GM21786 (cell line): Measurements from ENCODE around the gene IFNA21.
"Not testable (repeated sequence)": the region's sequence is repeated elsewhere in the genome, so short reads cannot be mapped to it uniquely, and the experiment has no call there.

Experiments
- ATAC-seq: cut with Tn5 transposase; IDR thresholded peaks from one replicate; pipeline ENCODE4 v1.9.1; 2021; ENCODE audit not compliant: unreplicated experiment

The IFNA21 gene

DNA sequence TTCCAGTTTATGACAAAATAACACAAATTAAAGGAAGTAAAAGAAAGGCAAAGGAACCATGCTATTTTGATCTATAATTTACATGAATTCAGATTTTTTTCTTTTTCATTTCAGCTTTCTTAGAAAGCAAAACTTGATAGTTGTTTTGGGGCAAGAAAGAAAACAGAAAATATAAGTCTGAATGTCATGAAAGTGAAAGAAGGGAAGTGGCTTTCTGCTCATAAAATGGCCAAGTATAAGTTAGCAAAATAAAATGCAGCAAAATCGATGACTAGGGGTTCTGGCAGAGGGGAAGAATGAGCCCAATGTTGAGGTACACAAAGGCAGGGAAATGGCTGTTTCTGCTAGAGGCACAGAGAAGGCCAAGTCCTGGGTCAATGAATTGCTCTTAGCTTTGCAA, 21.9 kb downstream of the IFNA21 start:
- ATAC-seq: peak; percentile 68

DNA sequence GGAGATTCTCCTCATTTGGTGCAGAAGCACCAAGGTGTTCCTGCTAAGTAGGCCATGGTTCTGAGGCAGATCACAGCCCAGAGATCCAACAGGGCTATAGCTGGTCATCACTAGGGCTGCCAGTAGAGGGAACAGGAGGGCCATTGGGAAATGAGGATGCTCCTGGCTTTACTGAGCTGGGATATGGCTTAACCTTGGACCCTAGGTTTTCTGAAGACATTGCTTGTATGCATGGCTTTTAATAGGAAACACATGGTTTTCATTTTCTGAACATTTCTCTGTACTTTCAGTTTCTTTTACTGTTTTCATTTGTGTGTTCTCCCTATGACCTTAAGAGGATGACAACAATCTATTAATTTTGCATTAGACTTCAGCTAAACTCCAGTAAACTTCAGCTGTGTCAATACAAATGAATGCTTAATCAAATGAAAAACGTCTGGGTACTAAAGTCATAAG, 25.0 kb downstream of the IFNA21 start, which contains the start of gene IFNW1:
Gene IFNW1 (minus strand): TSS at position 406 of the 456 bp plus-strand sequence. CDS start 262 bp downstream, at position 144.
- peak; percentile 68 for ATAC-seq

DNA sequence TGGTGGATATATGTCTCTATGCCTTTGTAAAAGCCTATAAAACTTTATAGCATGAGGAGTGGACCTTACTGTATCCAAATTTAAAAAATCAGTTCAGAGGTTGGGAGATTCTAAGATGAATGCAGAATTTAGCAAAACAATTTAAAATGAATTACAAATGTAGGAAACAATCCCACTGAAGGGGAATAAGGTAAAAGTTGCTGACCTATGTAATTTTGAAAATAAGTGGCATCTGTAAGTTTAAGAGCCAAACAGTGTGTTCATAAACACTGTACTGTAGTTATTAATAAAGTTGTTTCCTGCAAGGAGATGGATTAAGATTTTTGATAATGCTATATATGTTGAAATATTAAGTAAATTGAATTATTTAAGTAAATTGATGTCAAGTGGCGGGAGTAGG, 29.4 kb downstream of the IFNA21 start:
- ATAC-seq: no peak

DNA sequence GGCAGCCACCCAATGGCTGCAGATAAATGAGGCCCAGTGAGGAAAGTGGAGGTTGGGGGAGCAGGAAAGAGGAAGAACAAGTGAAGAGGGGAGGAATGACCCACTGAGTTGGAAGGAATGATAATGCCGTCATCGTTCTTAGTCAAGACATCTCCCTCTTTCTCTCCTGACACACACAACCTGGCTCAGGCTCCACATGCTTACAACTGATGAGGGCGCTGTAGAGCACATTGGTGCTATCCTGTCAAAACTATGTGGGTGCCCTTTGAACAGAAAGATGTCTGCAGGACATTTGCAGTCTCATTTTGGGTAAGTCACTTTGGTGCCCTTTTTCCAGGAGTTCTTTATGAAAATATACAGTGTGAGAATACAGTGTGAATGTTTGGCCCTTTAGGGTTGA, 30.7 kb downstream of the IFNA21 start:
- no peak for ATAC-seq

DNA sequence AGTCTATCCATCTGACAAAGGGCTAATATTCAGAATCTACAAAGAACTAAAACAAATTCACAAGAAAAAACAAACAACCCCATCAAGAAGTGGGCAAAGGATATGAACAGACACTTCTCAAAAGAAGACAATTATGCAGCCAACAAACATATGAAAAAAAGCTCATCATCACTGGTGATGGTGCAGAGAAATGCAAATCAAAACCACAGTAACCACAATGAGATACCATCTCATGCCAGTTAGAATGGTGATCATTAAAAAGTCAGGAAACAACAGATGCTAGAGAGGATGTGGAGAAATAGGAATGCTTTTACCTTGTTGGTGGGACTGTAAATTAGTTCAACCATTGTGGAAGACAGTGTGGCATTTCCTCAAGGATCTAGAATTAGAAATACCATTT, 38.3 kb downstream of the IFNA21 start:
- not testable (repeated sequence) for ATAC-seq

DNA sequence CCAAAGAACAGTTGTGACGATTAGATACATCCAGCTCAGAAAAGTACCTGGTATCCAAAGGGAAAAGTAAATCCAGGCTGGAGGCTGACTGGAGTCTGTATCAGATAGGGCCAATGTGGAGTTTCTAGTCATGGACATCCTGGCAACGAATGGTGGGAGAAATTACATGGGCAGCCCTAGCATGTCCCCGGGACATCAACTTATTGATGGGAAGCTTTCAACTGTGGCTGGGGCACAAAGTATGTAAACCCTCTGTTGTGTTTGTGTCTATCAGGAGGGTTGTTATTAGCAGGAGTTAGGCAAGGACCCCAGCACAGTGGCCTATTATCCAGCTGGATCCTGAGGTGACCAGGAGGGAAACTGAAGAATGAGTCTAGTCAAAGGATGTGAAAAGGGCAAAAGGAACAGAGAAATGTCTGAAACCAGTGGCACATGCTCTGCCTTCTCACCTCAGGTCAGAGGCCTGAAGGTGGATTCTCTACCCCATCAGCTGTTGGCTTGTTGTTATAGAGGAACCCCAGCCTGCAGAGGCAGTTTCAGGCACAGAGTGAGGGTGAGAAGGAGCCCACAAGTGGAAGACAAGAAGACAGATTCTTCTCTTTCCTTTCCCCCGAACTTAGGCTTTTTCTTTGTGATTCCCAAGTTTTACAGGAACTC, 44.7 kb downstream of the IFNA21 start:
- ATAC-seq: peak; percentile 99

DNA sequence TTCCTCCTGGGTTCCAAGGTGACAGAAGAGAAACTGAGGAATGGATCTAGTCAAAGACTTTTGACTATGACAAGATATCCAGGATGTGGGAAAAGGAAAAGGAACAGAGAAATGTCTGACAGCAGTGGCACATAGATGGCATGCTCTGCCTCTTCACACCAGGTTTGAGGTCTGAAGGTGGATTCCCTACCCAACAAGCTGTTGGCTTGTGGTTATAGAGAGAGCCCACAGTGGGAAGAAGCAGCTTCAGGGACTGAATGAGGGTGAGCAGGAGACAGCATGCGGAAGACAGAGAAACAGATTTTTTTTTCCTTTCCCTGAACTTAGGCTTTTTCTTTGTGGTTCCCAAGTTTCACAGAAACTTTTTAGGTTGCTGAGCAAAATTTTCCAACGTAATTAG, 45.4 kb downstream of the IFNA21 start:
- peak; percentile 45 for ATAC-seq

DNA sequence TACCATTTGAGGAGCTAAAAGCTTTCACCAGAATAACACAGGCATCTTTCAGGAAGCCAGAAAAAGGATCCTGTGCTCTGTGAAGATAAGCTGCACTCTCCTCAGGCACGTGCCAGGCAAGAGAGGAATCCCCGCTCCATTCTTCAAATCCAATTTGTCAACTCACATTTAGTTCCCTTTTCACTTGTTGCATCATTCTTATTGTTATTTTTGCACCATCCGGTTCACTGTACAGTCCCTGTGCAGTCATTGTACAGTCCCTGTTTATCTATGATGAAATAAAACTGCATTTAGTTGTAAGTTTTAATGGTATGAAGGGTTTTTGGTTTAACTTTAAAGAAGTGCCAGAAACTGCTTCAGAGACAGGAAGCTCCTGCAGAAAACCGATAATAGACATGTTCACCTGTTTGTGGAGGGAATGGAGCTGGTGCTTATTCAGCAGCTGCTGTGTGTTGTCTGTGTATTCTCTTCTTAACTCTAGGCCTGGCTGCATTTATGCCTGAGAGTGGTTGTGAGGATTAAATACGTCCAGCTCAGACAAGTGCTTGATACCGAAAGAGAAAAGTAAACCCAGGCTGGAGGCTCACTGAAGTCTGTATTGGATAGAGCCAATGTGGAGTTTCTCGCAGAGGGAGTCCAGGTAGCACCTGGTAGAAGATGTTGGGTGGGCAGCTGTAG, 47.2 kb downstream of the IFNA21 start:
- ATAC-seq: peak; percentile 26
